BJ (cell line): Measurements from ENCODE around the gene MLLT10. TPM values are rescaled to one million over a fixed set of nuclear protein-coding genes. Genes with fewer than 3 reads are reported as not detected.

Experiments used
- CTCF ChIA-PET: fragments of 350-600 bp; formaldehyde crosslinking; extraction: SDS; loops from one replicate; lab custom pipeline; 2021; ENCODE audit warnings: antibody characterized with exemption, inconsistent platforms; lab: Yijun Ruan, JAX
- POLR2A ChIA-PET: fragments of 300-600 bp; sonication (Branson Sonifier 250); formaldehyde crosslinking; extraction: SDS; loops from one replicate; lab custom pipeline; 2021; ENCODE audit warnings: antibody characterized with exemption; lab: Charles Lee
- DNase-seq: peaks from one replicate; pipeline ENCODE4 v3.0.0-alpha.2; 2011; ENCODE audit warnings: low read depth
- H3K27me3 ChIP-seq: 2 replicates; pipeline ENCODE4 v1.6.0; 2011; ENCODE audit warnings: low read length; ENCODE audit not compliant: control insufficient read depth, insufficient read depth
- H3K36me3 ChIP-seq: 2 replicates; pipeline ENCODE4 v1.5.1; 2011; ENCODE audit warnings: low read length; ENCODE audit not compliant: control insufficient read depth, insufficient read depth
- H3K4me3 ChIP-seq: 2 replicates; pipeline ENCODE4 v1.5.1; 2011; ENCODE audit warnings: low read depth, mild to moderate bottlenecking, control low read depth, low read length
- polyA plus RNA-seq: library from polyadenylated mRNA; depleted of rRNA; stranded (reverse); fragments of >200 nt; gene quantifications from 2 replicates; pipeline ENCODE4 v1.2.3, GENCODE V29; 2011
- TF ChIP-seq, protein P1 (sequence below): IDR thresholded peaks from 2 replicates; pipeline ENCODE4 v1.5.1; 2011; ENCODE audit warnings: low read depth, mild to moderate bottlenecking, control low read depth, inconsistent platforms, low read length, moderate library complexity; ENCODE audit not compliant: insufficient read depth

MLLT10 gene
- polyA plus RNA-seq, 1 experiment = 30.2 TPM

DNA sequence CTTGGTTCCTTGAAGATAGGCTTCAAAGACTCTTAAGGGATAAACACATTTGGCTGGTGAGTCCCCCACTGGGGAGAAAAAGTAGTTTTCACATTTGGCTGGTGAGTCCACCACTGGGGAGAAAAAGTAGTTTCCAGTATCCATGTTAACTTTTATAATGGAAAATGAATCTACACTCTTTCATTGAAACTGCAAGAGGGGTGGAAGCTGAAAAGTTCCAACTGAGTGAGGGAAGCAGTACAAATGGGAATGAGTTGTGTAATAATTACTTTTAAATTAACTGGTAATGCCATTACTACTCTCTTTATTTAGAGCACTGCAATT lies 153.9 kb downstream of the MLLT10 start:
- H3K4me3 ChIP-seq = no peak overlapping the region
- H3K27me3 ChIP-seq = no peaks in the 10 kb centered on the region
- ChIA-PET CTCF (interaction anchor here (0.5 kb wide), 1 partner anchor 897 kb away, joined by 7 read pairs; no protein-coding TSS in a partner anchor), POLR2A (no interaction called here)
- H3K36me3 ChIP-seq = no peaks in the 10 kb centered on the region
- TF ChIP-seq, protein P1, sequence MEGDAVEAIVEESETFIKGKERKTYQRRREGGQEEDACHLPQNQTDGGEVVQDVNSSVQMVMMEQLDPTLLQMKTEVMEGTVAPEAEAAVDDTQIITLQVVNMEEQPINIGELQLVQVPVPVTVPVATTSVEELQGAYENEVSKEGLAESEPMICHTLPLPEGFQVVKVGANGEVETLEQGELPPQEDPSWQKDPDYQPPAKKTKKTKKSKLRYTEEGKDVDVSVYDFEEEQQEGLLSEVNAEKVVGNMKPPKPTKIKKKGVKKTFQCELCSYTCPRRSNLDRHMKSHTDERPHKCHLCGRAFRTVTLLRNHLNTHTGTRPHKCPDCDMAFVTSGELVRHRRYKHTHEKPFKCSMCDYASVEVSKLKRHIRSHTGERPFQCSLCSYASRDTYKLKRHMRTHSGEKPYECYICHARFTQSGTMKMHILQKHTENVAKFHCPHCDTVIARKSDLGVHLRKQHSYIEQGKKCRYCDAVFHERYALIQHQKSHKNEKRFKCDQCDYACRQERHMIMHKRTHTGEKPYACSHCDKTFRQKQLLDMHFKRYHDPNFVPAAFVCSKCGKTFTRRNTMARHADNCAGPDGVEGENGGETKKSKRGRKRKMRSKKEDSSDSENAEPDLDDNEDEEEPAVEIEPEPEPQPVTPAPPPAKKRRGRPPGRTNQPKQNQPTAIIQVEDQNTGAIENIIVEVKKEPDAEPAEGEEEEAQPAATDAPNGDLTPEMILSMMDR = no peak
- no peak for DNase-seq

DNA sequence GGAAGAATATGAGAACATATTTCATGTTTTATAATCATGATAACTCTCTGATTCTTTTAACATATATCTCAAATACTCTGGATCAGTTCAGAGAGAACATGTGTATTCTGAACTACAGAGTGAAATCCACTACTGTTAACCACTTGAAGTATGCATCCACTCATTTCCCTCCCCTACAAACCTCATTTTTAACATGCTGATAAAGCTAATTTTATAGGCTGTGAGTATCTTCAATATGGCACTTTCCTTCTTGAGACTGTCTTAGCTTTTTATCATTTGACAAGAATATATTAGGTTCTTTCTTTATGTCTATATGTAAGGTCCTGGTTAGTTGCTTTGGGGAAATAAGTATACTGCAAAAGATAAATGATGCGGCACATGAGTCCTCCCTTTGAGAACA lies 154.8 kb downstream of the MLLT10 start:
- TF ChIP-seq, protein P1 = no peak
- POLR2A ChIA-PET = no interaction called here
- H3K27me3 ChIP-seq = no peaks in the 10 kb centered on the region
- no peak for DNase-seq
- H3K36me3 ChIP-seq = no peaks in the 10 kb centered on the region
- H3K4me3 ChIP-seq = no peak overlapping the region
- CTCF ChIA-PET = interaction anchor here (0.6 kb wide), 1 partner anchor 162 kb away, joined by 4 read pairs; no protein-coding TSS in a partner anchor

DNA sequence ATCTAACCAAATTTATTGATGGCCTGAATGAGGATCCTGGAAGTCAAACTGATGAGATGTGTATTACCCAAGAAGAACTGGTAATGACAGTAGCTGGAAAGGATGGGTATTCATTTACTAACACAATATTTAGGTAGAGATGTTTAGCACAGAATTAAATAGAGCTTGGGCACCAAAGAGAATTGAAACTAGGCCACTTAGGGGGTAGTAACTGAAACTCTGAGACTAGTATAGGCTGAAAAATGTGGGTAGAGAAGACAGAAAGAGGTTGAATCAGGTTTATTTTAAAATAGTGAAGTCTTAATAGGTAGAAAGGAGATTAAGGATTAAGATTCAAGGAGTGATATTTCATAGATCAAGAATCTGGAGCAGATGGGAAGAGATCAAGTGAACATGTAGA lies 155.8 kb downstream of the MLLT10 start:
- TF ChIP-seq, protein P1 = no peak
- ChIA-PET CTCF (no interaction called here), POLR2A (no interaction called here)
- H3K27me3 ChIP-seq = no peaks in the 10 kb centered on the region
- no peak for DNase-seq
- no peak overlapping the region for H3K4me3 ChIP-seq
- H3K36me3 ChIP-seq = no peaks in the 10 kb centered on the region

DNA sequence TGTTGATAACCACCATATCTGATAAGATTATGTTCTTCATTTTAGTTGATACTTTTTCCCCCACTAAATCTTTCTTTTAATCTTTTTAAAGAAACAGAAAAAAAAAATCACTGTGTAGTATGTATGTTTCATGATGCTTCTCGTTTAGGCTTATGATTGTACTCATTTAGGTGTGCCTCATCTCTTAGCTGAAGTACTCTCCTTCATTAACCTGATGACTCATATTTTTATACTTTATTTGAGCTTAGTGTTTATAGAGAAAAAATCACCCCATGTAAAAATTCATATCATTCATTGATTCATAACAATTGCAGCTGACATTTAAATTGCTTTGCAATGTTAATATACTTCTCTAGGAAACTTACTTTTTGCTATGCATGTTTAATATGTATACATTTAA lies 158.9 kb downstream of the MLLT10 start:
- ChIA-PET CTCF (interaction anchor here (0.7 kb wide), 2 partner anchors 14 to 19 kb away, joined by 4 read pairs; no protein-coding TSS in a partner anchor), POLR2A (no interaction called here)
- no peaks in the 10 kb centered on the region for H3K27me3 ChIP-seq
- no peak for DNase-seq
- H3K36me3 ChIP-seq = no peaks in the 10 kb centered on the region
- H3K4me3 ChIP-seq = no peak overlapping the region
- TF ChIP-seq, protein P1 = no peak

DNA sequence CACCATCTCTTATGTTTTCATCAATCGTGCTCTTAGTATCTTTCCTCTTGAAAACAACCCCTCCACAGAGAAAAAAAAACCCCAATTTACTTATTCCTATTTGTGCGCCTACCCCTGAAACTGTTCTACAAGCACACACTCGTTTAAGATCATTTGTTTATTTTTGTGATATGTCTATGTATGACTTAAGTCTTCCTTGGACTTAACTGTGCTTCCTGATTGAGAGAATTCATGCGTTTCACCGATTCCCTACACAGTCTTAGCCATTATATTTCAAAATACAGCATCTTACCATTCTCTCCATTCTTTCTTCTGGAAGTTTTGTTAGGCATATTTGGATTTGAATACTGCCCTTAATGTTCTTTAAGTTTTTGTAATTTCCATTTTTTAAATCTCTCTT lies 159.4 kb downstream of the MLLT10 start:
- Histone ChIP-seq H3K4me3 (no peak overlapping the region), H3K36me3 (no peaks in the 10 kb centered on the region), H3K27me3 (no peaks in the 10 kb centered on the region)
- TF ChIP-seq, protein P1 = no peak
- ChIA-PET CTCF (interaction anchor here (0.7 kb wide), 2 partner anchors 15 to 19 kb away, joined by 4 read pairs; no protein-coding TSS in a partner anchor), POLR2A (no interaction called here)
- no peak for DNase-seq
